PC-3 (cell line): ENCODE measurements around the gene PPM1L.

Source experiments
- EZH2 ChIP-seq: fragments of 300-600 bp; sonication (generic); IDR thresholded peaks from one replicate; pipeline ENCODE4 v1.6.1; 2017; ENCODE audit warnings: antibody characterized with exemption, mild to moderate bottlenecking, low read length; ENCODE audit not compliant: unreplicated experiment
- TF ChIP-seq, protein P1 (sequence below): fragments of 300-600 bp; sonication (generic); conservative IDR thresholded peaks from 2 replicates; pipeline ENCODE4 v1.5.1; 2017; ENCODE audit warnings: antibody characterized with exemption, low read depth, mild to moderate bottlenecking, low read length

DNA sequence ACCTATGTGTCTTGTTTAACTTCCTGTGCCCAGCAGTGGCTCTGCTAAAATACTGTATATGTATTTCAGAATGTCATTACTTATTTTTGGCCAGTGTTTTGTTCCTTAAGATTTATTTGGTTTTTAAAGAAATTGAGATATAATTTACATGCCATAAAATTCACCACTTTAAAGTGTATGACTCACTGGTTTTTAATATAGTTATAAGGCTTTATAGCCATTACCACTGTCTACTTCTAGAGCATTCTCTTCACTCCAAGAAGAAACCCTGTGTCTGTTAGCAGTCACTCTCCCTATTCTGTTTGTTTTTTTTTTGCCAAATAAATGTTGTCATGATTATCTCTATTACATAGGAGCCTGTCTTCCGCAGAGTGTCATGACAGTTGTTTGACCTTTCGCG is 25.8 kb downstream of the PPM1L start:
- no peak for TF ChIP-seq EZH2
- TF ChIP-seq, protein P1, sequence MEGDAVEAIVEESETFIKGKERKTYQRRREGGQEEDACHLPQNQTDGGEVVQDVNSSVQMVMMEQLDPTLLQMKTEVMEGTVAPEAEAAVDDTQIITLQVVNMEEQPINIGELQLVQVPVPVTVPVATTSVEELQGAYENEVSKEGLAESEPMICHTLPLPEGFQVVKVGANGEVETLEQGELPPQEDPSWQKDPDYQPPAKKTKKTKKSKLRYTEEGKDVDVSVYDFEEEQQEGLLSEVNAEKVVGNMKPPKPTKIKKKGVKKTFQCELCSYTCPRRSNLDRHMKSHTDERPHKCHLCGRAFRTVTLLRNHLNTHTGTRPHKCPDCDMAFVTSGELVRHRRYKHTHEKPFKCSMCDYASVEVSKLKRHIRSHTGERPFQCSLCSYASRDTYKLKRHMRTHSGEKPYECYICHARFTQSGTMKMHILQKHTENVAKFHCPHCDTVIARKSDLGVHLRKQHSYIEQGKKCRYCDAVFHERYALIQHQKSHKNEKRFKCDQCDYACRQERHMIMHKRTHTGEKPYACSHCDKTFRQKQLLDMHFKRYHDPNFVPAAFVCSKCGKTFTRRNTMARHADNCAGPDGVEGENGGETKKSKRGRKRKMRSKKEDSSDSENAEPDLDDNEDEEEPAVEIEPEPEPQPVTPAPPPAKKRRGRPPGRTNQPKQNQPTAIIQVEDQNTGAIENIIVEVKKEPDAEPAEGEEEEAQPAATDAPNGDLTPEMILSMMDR, result no peak
